K562 (cell line): ENCODE measurements around the gene TMEM127. TPM values are rescaled to one million over a fixed set of nuclear protein-coding genes. Genes with fewer than 3 reads are reported as not detected.

Experiments
- E2F1 ChIP-seq: sonication (generic); formaldehyde crosslinking; IDR thresholded peaks from 2 replicates; pipeline ENCODE4 v1.8.1; 2023; ENCODE audit warnings: mild to moderate bottlenecking, missing genetic modification reagents, moderate library complexity
- EGR1 ChIP-seq: fragments of 450-650 bp; conservative IDR thresholded peaks from 2 replicates; pipeline ENCODE4 v1.6.1; 2017; ENCODE audit warnings: mild to moderate bottlenecking
- ELF1 ChIP-seq: fragments of 200-800 bp; sonication (Bioruptor generic); IDR thresholded peaks from 2 replicates; pipeline ENCODE4 v1.6.1; 2016; ENCODE audit warnings: missing genetic modification characterization, missing compliant biosample characterization
- HDAC1 ChIP-seq, 2 experiments: fragments of 450-650 bp; IDR thresholded peaks; 2 replicates each; pipeline ENCODE4 v1.6.1; 2016 to 2017; ENCODE audit warnings: inconsistent platforms in 1 of 2, mild to moderate bottlenecking in 1 of 2, moderate library complexity in 1 of 2
- HNRNPK ChIP-seq: fragments of 200-400 bp; formaldehyde crosslinking; IDR thresholded peaks from one replicate; pipeline ENCODE4 v1.6.1; 2018; ENCODE audit warnings: mild to moderate bottlenecking, low read depth, low read length; ENCODE audit not compliant: poor library complexity, severe bottlenecking
- MEF2D ChIP-seq: conservative IDR thresholded peaks from 2 replicates; pipeline ENCODE4 v1.6.1; 2016; ENCODE audit warnings: low read depth, missing genetic modification characterization, missing compliant biosample characterization
- NFE2 ChIP-seq: IDR thresholded peaks from 2 replicates; pipeline ENCODE4 v1.6.1; 2014; ENCODE audit warnings: antibody characterized with exemption, low read depth
- NFIC ChIP-seq: fragments of 450-650 bp; IDR thresholded peaks from 2 replicates; pipeline ENCODE4 v1.6.1; 2017; ENCODE audit warnings: mild to moderate bottlenecking, inconsistent platforms
- PCBP1 ChIP-seq: fragments of 200-400 bp; formaldehyde crosslinking; IDR thresholded peaks from 2 replicates; pipeline ENCODE4 v1.6.1; 2018; ENCODE audit warnings: mild to moderate bottlenecking, low read depth, low read length; ENCODE audit not compliant: poor library complexity, severe bottlenecking
- PHF20 ChIP-seq: fragments of 450-650 bp; IDR thresholded peaks from 2 replicates; pipeline ENCODE4 v1.6.1; 2018; ENCODE audit not compliant: partially characterized antibody
- RB1 ChIP-seq: fragments of 450-650 bp; IDR thresholded peaks from 2 replicates; pipeline ENCODE4 v1.6.1; 2017; ENCODE audit warnings: low read depth, mild to moderate bottlenecking
- RNF2 ChIP-seq: sonication (generic); IDR thresholded peaks from 2 replicates; pipeline ENCODE4 v1.6.1; 2016
- THRB ChIP-seq: fragments of 450-650 bp; formaldehyde crosslinking; conservative IDR thresholded peaks from 2 replicates; pipeline ENCODE4 v1.4.0; 2022; ENCODE audit warnings: mild to moderate bottlenecking, missing genetic modification characterization
- XRCC4 ChIP-seq: IDR thresholded peaks from one replicate; pipeline ENCODE4 v1.6.1; 2011; ENCODE audit not compliant: insufficient read depth, insufficient read length; ENCODE audit errors: extremely low read depth
- ZBTB40 ChIP-seq, 2 experiments: fragments of 450-650 bp in 1 of 2; sonication (generic) in 1 of 2; formaldehyde crosslinking in 1 of 2; IDR thresholded peaks; 2 replicates each; pipeline versions ENCODE4 v1.7.1 to v1.9.0; 2016 to 2022; ENCODE audit warnings: inconsistent platforms in 1 of 2, mild to moderate bottlenecking in 1 of 2, missing genetic modification reagents in 1 of 2
- ZNF695 ChIP-seq: fragments of 450-650 bp; formaldehyde crosslinking; IDR thresholded peaks from 2 replicates; pipeline ENCODE4 v1.4.0; 2020; ENCODE audit warnings: mild to moderate bottlenecking, moderate library complexity
- polyA plus RNA-seq, 8 experiments: library from polyadenylated mRNA; depleted of rRNA in 4 of 8; stranded (reverse) in 5 of 8; unstranded in 3 of 8; fragments of >200 nt; fragmentation: Nextera tagmentation in 2 of 8; fragmentation: Illumina TruSeq in 1 of 8; extraction: Ambion mirVana in 2 of 8; extraction: Trizol in 1 of 8; gene quantifications; 2 replicates each; pipeline versions ENCODE4 v1.2.1 to v1.2.3, GENCODE V29; 2011 to 2014; ENCODE audit warnings: inconsistent platforms in 1 of 8, missing spikeins in 1 of 8
- total RNA-seq, 7 experiments: library from RNA; depleted of rRNA in 6 of 7; stranded (reverse); fragments of >200 nt in 6 of 7; fragmentation: Illumina TruSeq in 2 of 7; extraction: Trizol in 2 of 7; gene quantifications; 2 replicates each; pipeline versions ENCODE4 v1.2.1 to v1.2.3, GENCODE V29; 2011 to 2021; ENCODE audit warnings: low replicate concordance in 1 of 7

Gene TMEM127
- total and polyA plus RNA-seq, 9 of the 15 experiments (the other 6 are each of a cell fraction or from before 2014, with no cell fraction given): 1.7 to 20.0 (median 9.9) TPM

- peak; percentile 97 for TF ChIP-seq ZBTB40 (IDR thresholded peaks at IDR 0.05)
- no peak for TF ChIP-seq ZBTB40 (CRISPR knock-in tag; IDR thresholded peaks at IDR 0.05)
- peak; percentile 93 for TF ChIP-seq EGR1
- TF ChIP-seq ELF1 (tag): peak; percentile 98
- TF ChIP-seq RB1: peak; percentile 64
- peak; percentile 78 for TF ChIP-seq PHF20
- peak; percentile 72 for TF ChIP-seq E2F1 (CRISPR knock-in tag)
- no peak for TF ChIP-seq XRCC4
- no peak for TF ChIP-seq MEF2D (tag)
- peak; percentile 63 for TF ChIP-seq PCBP1
- peak; percentile 22; the same call in 1 of the 2 replicates for TF ChIP-seq NFE2
- TF ChIP-seq ZNF695 (CRISPR knock-in tag): no peak
- TF ChIP-seq THRB (CRISPR knock-in tag): no peak
- no peak for TF ChIP-seq NFIC
- peak; percentile 11 for TF ChIP-seq HNRNPK
- peak; percentile 57 for TF ChIP-seq RNF2
- TF ChIP-seq HDAC1 (IDR thresholded peaks at IDR 0.05): peak in 1 of 2 experiments; percentile 92; a peak in 2 of 4 replicates
Observed at GRCh38 chr2:96265840-96266679, at the start of gene TMEM127, which contains the start of gene CIAO1 (continued).
